Common myeloid progenitor, CD34-positive (primary cell): ENCODE measurements around the gene TBCD.

Source experiments
- CTCF ChIA-PET: fragments of 350-600 bp; sonication (Branson Sonifier 250); formaldehyde crosslinking; loops from one replicate; lab custom pipeline; 2021; ENCODE audit warnings: antibody characterized with exemption; lab: Charles Lee
- POLR2A ChIA-PET: fragments of 350-600 bp; sonication (Branson Sonifier 250); formaldehyde crosslinking; loops from one replicate; lab custom pipeline; 2021; ENCODE audit warnings: antibody characterized with exemption; lab: Charles Lee
- DNase-seq, 3 donors: peaks; one replicate each; pipeline versions ENCODE4 v3.0.0 to v3.0.0-alpha.2; 2013
- H3K27ac ChIP-seq, 2 experiments: 1 replicate in 1 of 2; 2 replicates in 1 of 2; pipeline ENCODE4 v1.7.0; 2013; ENCODE audit warnings: inconsistent platforms in 2 of 2, low read length in 2 of 2, mild to moderate bottlenecking in 2 of 2, low read depth in 1 of 2, moderate library complexity in 1 of 2; ENCODE audit not compliant: severe bottlenecking in 2 of 2, insufficient read depth in 1 of 2, poor library complexity in 1 of 2
- H3K27me3 ChIP-seq, 5 experiments: replicated peaks in 2 of 5; 1 replicate in 3 of 5; 2 replicates in 2 of 5; pipeline versions ENCODE4 v1.6.1 to v1.7.0; 2013; ENCODE audit warnings: low read length in 4 of 5, mild to moderate bottlenecking in 2 of 5, moderate library complexity in 2 of 5, inconsistent platforms in 1 of 5; ENCODE audit not compliant: insufficient read depth in 5 of 5, control insufficient read depth in 4 of 5
- H3K36me3 ChIP-seq, 4 experiments: 1 replicate in 2 of 4; 2 replicates in 2 of 4; pipeline versions ENCODE4 v1.6.1 to v1.7.0; 2013; ENCODE audit warnings: low read length in 3 of 4, control low read depth in 1 of 4, mild to moderate bottlenecking in 1 of 4; ENCODE audit not compliant: control insufficient read depth in 4 of 4, insufficient read depth in 4 of 4
- H3K4me1 ChIP-seq, 4 experiments: 1 replicate in 3 of 4; 2 replicates in 1 of 4; pipeline versions ENCODE4 v1.6.1 to v1.7.1; 2013; ENCODE audit warnings: low read length in 3 of 4, mild to moderate bottlenecking in 3 of 4, control low read depth in 1 of 4, inconsistent platforms in 1 of 4, moderate library complexity in 1 of 4; ENCODE audit not compliant: control insufficient read depth in 4 of 4, insufficient read depth in 4 of 4; ENCODE audit errors: control extremely low read depth in 1 of 4
- H3K4me3 ChIP-seq, 7 experiments: 1 replicate in 4 of 7; 2 replicates in 3 of 7; pipeline versions ENCODE4 v1.5.1 to v1.7.0; 2013; ENCODE audit warnings: mild to moderate bottlenecking in 7 of 7, low read length in 6 of 7, moderate library complexity in 6 of 7, inconsistent platforms in 2 of 7, low read depth in 2 of 7, control low read depth in 1 of 7; ENCODE audit not compliant: insufficient read depth in 4 of 7, control insufficient read depth in 1 of 7; ENCODE audit errors: extremely low read depth in 1 of 7
- H3K9me3 ChIP-seq, 5 experiments: 1 replicate in 4 of 5; 2 replicates in 1 of 5; pipeline versions ENCODE4 v1.6.1 to v1.7.1; 2013; ENCODE audit warnings: low read length in 4 of 5, mild to moderate bottlenecking in 2 of 5, inconsistent platforms in 1 of 5, low read depth in 1 of 5, moderate library complexity in 1 of 5; ENCODE audit not compliant: control insufficient read depth in 4 of 5, insufficient read depth in 2 of 5; ENCODE audit errors: control extremely low read depth in 1 of 5
- WGBS: methylation state at CpG from one replicate; pipeline ENCODE4 v1.1.5; 2013; ENCODE audit not compliant: insufficient coverage; 5-methylcytosine and 5-hydroxymethylcytosine counted together

Gene TBCD

DNA sequence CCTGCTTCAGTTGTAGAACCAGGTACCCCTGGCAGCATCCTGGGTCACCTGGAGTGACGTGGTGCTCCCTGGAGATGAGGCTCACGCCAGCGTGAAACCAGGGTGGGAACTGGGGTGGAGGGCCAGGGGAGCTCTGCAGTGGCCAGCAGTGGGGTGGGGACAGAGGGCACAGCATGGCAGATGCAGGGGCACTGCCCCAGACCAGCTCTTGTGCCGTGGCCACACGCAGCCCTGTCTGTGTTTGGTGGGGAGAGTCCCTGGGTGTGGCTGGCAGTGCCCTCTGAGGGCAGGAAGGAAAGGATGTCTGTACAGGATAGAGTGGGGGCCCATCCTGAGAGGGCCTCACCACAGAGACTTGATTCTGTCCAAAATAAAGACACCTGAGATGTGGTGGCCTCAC is 63.5 kb downstream of the TBCD start:
- Histone ChIP-seq H3K27me3 (no peaks in the 10 kb centered on the region), H3K27ac (no peak overlapping the region), H3K4me1 (peaks cover 0 to 4% (median 0%) of the 10 kb centered on the region in 4 experiments), H3K4me3 (no peak overlapping the region), H3K36me3 (peaks cover 12 to 63% (median 44%) of the 10 kb centered on the region in 4 experiments), H3K9me3 (peaks cover 2 to 23% (median 7%) of the 10 kb centered on the region in 5 experiments)
- no peak for DNase-seq
- WGBS = 88% methylated on average over 5 of the region's 5 CpGs
- ChIA-PET POLR2A (no interaction called here), CTCF (interaction anchor here (1.7 kb wide), 1 partner anchor 10 kb away, joined by 4 read pairs; no protein-coding TSS in a partner anchor)

DNA sequence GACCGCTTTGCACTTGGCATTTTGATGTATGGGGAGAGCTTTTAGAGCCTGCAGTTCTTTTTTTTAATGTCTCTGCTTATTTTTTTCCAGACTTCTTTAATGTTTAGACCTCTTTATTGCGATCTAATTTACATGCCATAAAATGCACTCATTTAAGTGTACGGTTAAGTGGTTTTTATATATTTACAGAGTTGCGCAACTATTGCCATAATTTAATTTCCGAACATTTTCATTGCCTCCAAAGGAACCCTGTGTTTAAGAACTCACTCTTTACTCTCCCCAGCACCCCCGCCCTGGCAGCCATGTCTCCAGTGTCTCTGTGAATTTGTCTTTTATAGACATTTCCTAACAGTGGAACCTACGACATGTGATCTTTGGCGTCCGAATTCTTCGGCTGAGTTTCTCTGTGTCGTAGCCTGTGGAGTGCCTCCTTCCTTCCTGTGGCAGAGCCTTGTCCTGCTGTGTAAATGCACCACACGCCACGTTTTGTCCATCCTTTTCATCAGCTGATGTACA is 64.0 kb downstream of the TBCD start:
- peaks cover 9 to 60% (median 43%) of the 10 kb centered on the region in 4 experiments for H3K36me3 ChIP-seq
- H3K4me3 ChIP-seq = no peak overlapping the region
- no peak for DNase-seq
- peaks cover 0 to 4% (median 0%) of the 10 kb centered on the region in 4 experiments for H3K4me1 ChIP-seq
- H3K27ac ChIP-seq = no peak overlapping the region
- POLR2A ChIA-PET = no interaction called here
- 82% methylated on average over 9 of the region's 13 CpGs for WGBS
- no peaks in the 10 kb centered on the region for H3K27me3 ChIP-seq
- CTCF ChIA-PET = no interaction called here
- peaks cover 4 to 27% (median 11%) of the 10 kb centered on the region in 5 experiments for H3K9me3 ChIP-seq

DNA sequence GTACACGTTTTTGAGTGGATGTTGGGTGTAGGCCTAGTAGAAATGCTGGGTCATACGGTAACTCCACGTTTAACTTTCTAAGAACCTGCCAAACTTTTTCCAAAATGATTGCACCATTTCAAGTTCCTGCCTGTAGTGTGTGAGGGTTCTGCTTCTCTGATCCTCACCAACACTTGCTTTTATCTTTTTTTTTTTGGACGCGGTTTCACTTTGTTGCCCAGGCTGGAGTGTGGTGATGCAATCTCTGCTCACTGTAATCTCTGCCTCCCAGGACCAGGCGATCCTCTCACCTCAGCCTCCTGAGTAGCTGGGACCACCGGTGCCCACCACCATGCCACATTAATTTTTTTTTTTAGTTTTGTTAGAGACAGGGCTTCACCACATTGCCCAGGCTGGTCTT is 64.5 kb downstream of the TBCD start:
- no peak for DNase-seq
- 81% methylated on average over 6 of the region's 7 CpGs for WGBS
- peaks cover 4 to 27% (median 13%) of the 10 kb centered on the region in 5 experiments for H3K9me3 ChIP-seq
- ChIA-PET CTCF (interaction anchor here (1.9 kb wide), 1 partner anchor 14 kb away, joined by 7 read pairs; no protein-coding TSS in a partner anchor), POLR2A (no interaction called here)
- H3K27me3 ChIP-seq = no peaks in the 10 kb centered on the region
- peaks cover 9 to 56% (median 42%) of the 10 kb centered on the region in 4 experiments for H3K36me3 ChIP-seq
- H3K27ac ChIP-seq = no peak overlapping the region
- peaks cover 0 to 4% (median 0%) of the 10 kb centered on the region in 4 experiments for H3K4me1 ChIP-seq
- no peak overlapping the region for H3K4me3 ChIP-seq

DNA sequence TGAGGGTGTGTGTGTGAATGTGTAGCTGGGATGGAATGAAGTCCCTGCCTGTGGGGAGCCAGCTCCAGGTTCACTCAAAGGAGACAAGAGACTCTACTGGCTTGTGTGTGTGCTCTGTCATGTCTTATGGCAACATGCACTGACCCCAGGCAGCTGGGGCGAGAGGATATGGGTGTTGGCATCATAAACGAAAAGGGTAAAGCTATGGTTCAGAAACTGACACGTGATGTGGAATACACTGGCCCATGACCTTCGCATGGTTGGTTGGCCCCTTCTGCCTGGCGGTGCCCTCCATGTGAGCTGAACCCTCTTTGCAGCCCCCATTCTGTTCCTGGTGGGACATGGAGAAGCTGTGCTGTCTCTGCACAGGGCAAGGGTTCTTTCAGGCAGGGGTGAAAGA is 66.1 kb downstream of the TBCD start:
- H3K9me3 ChIP-seq = peaks cover 4 to 33% (median 17%) of the 10 kb centered on the region in 5 experiments
- 95% methylated on average over 5 of the region's 5 CpGs for WGBS
- peaks cover 0 to 4% (median 0%) of the 10 kb centered on the region in 4 experiments for H3K4me1 ChIP-seq
- CTCF ChIA-PET = interaction anchor here (0.8 to 1.9 kb wide), 7 partner anchors 13 to 150 kb away, joined by 3 to 7 read pairs (median 3); no protein-coding TSS in a partner anchor
- no peak for DNase-seq
- no peaks in the 10 kb centered on the region for H3K27me3 ChIP-seq
- no peak overlapping the region for H3K4me3 ChIP-seq
- no peak overlapping the region for H3K27ac ChIP-seq
- POLR2A ChIA-PET = interaction anchor here (0.5 kb wide), 1 partner anchor 28 kb away, joined by 3 read pairs; no protein-coding TSS in a partner anchor
- H3K36me3 ChIP-seq = peaks cover 9 to 58% (median 38%) of the 10 kb centered on the region in 4 experiments

DNA sequence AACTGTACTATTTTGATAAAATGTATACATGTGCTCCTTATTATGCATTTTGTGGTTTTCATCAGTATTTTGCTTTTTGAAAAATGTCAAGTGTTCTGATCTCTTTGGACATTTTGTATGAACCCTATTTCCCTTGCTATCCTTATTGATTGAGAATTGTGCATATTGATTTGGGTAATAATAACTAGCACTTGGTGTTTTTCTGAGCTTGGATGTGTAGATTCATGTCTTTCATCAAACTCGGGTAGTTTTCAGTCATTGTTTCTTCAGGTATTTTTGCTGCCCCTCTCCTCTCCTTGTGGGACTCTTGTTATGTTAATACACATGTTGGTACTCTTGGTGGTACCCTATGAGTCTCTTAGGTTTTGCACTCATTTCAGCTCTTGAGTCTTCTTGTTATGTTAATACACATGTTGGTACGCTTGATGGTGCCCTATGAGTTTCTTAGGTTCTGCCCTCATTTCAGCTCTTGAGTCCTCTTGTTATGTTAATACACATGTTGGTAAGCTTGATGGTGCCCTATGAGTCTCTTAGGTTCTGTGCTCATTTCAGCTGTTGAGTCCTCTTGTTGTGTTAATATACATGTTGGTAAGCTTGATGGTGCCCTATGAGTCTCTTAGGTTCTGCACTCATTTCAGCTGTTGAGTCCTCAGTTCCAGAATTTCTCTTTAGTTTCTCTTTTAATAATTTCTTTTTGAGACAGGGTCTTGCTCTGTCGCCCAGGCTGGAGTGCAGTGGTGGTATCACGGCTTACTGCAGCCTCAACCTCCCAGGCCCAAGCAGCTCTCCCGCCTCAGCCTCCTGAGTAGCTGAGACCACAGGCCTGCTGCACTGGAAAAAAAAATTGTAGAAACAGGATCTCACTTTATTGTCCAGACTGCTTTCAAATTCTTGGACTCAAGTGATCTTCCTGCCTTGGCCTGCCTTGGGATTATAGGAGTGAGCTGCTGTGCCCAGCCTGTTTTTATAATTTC is 68.7 kb downstream of the TBCD start:
- Histone ChIP-seq H3K27me3 (no peaks in the 10 kb centered on the region), H3K36me3 (peaks cover 7 to 52% (median 33%) of the 10 kb centered on the region in 4 experiments), H3K4me1 (peaks cover 0 to under 1% (median 0%) of the 10 kb centered on the region in 4 experiments), H3K4me3 (no peak overlapping the region), H3K9me3 (peaks cover 4 to 33% (median 17%) of the 10 kb centered on the region in 5 experiments), H3K27ac (no peak overlapping the region)
- peak; percentile 13 to 57 (median 50) for DNase-seq
- CTCF ChIA-PET = interaction anchor here (0.6 to 1.1 kb wide), 3 partner anchors 29 to 132 kb away, joined by 3 read pairs; no protein-coding TSS in a partner anchor
- POLR2A ChIA-PET = no interaction called here
- 98% methylated on average over 4 of the region's 5 CpGs for WGBS

DNA sequence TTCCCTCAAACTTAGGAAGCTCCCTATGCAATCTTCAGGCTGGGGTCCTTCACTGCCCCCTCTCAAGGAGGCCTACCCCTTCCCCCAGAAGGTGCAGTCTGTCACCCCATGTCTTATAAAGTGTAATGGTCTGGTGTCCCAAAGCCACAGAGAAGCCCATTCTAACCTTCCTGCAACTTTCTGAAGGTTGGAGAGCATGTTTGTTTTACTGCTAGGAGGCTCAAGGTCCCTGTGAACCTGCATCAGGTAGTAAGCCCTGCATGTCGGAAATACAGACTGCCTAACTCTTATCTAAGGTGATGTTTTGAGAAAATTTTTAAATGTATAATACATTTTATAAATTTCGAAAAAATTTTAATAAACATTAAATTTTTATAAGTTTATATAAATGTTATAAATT is 69.7 kb downstream of the TBCD start:
- Histone ChIP-seq H3K4me1 (no peaks in the 10 kb centered on the region), H3K27me3 (no peaks in the 10 kb centered on the region), H3K9me3 (peaks cover 4 to 33% (median 17%) of the 10 kb centered on the region in 5 experiments), H3K27ac (no peak overlapping the region), H3K36me3 (peaks cover 7 to 46% (median 26%) of the 10 kb centered on the region in 4 experiments), H3K4me3 (no peak overlapping the region)
- POLR2A ChIA-PET = no interaction called here
- CTCF ChIA-PET = no interaction called here
- no CpG with 5 or more reads among the region's 2 CpGs for WGBS
- DNase-seq = no peak
